ENCODE results near the gene ZNF563. TPM values are rescaled to one million over a fixed set of nuclear protein-coding genes. Genes with fewer than 3 reads are reported as not detected.

Gene ZNF563
- polyA plus RNA-seq, 10 donors = 1.2 to 3.3 (median 2.3) TPM

GRCh38 chr19:12295191-12295590 is 38.2 kb downstream of the ZNF563 start:
- no peak for DNase-seq

DNA sequence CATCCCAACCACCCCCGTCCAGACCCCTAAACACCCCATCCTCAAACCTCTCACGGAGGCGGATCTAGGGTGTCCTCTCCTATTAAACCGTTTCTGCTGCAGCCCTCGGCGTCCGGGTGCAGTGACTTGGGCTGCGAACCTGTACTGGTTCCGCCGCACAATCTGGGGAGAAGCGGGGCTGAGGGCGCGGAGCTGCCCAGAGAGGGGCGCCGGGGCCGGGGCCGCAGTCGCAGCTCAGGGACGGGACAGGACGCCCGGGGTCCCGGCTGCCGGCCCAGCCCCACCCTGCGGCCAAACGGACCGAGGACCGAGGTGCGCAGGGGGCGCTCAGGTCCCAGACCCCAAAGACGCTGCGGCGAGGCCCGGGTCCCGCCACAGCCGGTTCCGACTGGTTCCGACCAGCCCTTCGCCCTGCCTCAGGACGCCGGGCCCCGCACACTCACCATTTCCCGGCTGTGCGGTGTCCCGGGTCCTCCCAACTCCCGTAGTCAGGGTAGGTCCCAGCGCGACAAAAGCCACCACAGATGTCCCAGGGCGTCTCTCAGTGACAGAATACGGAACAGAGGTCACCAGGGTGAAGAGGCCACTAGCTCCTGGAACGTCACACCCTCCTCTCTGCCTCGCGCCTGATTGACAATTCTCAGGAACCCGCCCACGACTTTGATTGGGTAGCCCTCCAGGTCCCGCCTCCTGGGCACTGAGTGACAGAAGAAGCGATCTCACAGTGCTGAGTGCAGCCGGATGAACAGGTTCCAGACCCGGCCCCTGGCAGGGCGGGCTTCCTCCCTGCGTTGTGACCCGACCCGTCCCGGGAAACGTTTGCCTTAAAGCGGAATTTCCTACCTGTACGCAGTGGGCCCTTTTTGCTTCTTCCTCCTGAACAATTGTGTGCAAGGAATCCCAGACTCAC is 38.9 kb downstream of the ZNF563 start, which contains the start of gene ZNF44:
Gene ZNF44 (minus strand): TSS at position 635 of the 910 bp plus-strand sequence. CDS start 189 bp downstream, at position 446.
- peak; percentile 97 to 99 (median 98) for DNase-seq

GRCh38 chr19:12293777-12294248 is 39.6 kb downstream of the ZNF563 start:
- DNase-seq = peak; percentile 39 to 83 (median 45)

DNA sequence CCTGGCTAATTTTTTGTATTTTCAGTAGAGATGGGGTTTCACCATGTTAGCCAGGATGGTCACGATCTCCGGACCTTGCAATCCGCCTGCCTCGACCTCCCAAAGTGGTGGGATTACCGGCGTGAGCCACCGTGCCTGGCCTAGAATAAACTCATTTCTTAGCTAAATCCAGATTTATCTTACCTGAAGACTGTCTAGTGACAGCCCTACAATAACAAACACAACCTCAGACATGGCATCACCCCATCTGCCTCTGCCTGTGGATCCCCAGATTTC is 43.7 kb downstream of the ZNF563 start:
- DNase-seq = no peak

- DNase-seq = no peak
Measured at GRCh38 chr19:12287958-12288500, 45.4 kb downstream of the ZNF563 start.

- no peak for DNase-seq
Measured at GRCh38 chr19:12284631-12285030, 48.8 kb downstream of the ZNF563 start.

DNA sequence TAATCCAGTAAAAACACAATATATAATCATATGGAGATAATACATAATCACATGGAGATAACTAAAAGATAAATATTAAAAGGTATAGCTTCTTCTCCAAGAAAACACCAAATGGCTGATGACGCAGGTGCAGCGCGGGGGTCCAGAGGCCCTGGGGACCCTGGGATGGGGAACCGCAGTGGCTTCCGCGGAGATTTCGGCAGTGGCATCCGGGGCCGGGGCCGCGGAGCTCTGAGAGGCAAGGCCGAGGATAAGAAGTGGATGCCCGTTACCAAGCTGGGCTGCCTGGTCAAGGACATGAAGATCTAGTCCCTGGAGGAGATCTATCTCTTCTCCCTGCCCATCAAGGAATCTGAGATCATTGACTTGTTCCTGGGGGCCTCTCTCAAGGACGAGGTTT is 49.2 kb downstream of the ZNF563 start:
- DNase-seq = no peak

GRCh38 chr19:12278713-12279112 is 54.7 kb downstream of the ZNF563 start:
- no peak for DNase-seq

DNA sequence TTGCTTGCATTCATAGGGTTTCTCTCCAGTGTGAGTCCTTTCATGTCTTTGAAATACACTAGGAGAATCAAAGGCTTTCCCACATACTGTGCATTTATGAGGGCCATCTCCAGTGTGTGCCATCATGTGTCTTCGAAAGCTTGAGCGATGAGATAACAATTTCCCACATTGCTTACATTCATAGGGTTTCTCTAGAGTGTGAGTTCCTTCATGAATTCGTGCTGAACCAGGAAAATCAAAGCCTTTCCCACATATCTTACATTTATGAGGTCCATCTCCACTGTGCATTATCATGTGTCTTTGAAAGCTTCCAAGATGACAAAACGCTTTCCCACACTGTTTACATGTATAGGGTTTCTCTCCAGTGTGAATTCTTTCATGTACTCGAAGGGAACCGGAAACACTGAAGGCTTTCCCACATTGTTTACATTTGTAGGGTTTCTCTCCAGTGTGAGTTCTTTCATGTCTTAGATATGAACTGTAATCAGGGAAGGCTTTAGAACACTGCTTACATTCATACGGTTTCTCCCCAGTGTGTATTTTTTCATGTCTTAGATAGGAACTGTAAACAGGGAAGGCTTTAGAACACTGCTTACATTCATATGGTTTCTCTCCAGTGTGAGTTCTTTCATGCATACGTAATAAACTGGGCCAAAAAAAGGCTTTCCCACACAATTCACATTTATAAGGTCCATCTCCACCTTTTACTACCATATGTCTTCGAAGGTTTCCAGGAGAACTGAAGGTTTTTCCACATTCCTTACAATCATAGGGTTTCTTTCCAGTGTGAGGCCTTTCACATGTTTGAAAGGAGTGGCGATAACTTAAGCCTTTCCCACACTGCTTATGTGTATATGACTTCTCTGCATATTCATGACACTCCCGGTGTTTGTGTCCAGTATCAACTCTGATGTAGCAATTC is 60.2 kb downstream of the ZNF563 start:
- no peak for DNase-seq

- DNase-seq = no peak
Measured at GRCh38 chr19:12272386-12272785, 61.0 kb downstream of the ZNF563 start.

- DNase-seq = no peak
Measured at GRCh38 chr19:12270854-12271253, 62.6 kb downstream of the ZNF563 start.

Other genes starting within 250 kb of the ZNF563 start
- 1 to 10 TPM; 1.2 to 4.5 (median 2.3) TPM for gene ZNF20, start 193.3 kb downstream of the ZNF563 start, polyA plus RNA-seq (ENCODE audit: insufficient read length in 10 of 10)
- 1 to 10 TPM; 3.8 to 7.4 (median 5.3) TPM for gene ZNF625, start 176.9 kb downstream of the ZNF563 start, polyA plus RNA-seq (ENCODE audit: insufficient read length in 10 of 10)
- 1 to 10 TPM; 6.0 to 9.3 (median 8.1) TPM for gene ZNF136, start 170.5 kb downstream of the ZNF563 start, polyA plus RNA-seq (ENCODE audit: insufficient read length in 10 of 10)
- 10 to 100 TPM in 4 of 10 donors, 1 to 10 TPM in 6; 6.0 to 13.0 (median 8.4) TPM for gene ZNF44, start 38.8 kb downstream of the ZNF563 start, polyA plus RNA-seq (ENCODE audit: insufficient read length in 10 of 10)
- 1 to 10 TPM; 1.2 to 2.6 (median 2.3) TPM for gene ZNF442, start 32.0 kb upstream of the ZNF563 start, polyA plus RNA-seq (ENCODE audit: insufficient read length in 10 of 10)
- gene ZNF799, start 67.6 kb upstream of the ZNF563 start, polyA plus RNA-seq (ENCODE audit: insufficient read length in 10 of 10) = 1 to 10 TPM; 3.4 to 5.8 (median 4.3) TPM
- gene ZNF443, start 107.4 kb upstream of the ZNF563 start, polyA plus RNA-seq (ENCODE audit: insufficient read length in 10 of 10) = 1 to 10 TPM; 2.7 to 4.7 (median 3.6) TPM
- gene ZNF709, start 151.2 kb upstream of the ZNF563 start, polyA plus RNA-seq (ENCODE audit: insufficient read length in 10 of 10) = 1 to 10 TPM; 1.8 to 4.1 (median 2.9) TPM
- 1 to 10 TPM; 3.2 to 5.9 (median 4.8) TPM for gene ZNF564, start 217.8 kb upstream of the ZNF563 start, polyA plus RNA-seq (ENCODE audit: insufficient read length in 10 of 10)

Data from muscle of back (tissue), 11 donors.